K562 (cell line): ENCODE measurements around the gene PI4KA. TPM values are rescaled to one million over a fixed set of nuclear protein-coding genes. Genes with fewer than 3 reads are reported as not detected.
A peak's percentile ranks its signal among the peaks of the same experiment; 100 is the strongest.

Source experiments
- ADNP ChIP-seq: fragments of 200-800 bp; sonication (Bioruptor generic); IDR thresholded peaks from 2 replicates; pipeline ENCODE4 v1.6.1; 2016; ENCODE audit warnings: missing genetic modification characterization, missing compliant biosample characterization
- DLX4 ChIP-seq: fragments of 250-450 bp; sonication (Bioruptor Pico); IDR thresholded peaks from 2 replicates; pipeline ENCODE4 v1.6.1; 2021; ENCODE audit warnings: mild to moderate bottlenecking
- GABPB2 ChIP-seq: fragments of 250-450 bp; sonication (Bioruptor Pico); conservative IDR thresholded peaks from 2 replicates; pipeline ENCODE4 v1.5.1; 2021; ENCODE audit warnings: mild to moderate bottlenecking
- NFATC3 ChIP-seq: fragments of 450-650 bp; IDR thresholded peaks from 2 replicates; pipeline ENCODE4 v1.6.1; 2017; ENCODE audit warnings: mild to moderate bottlenecking
- NRF1 ChIP-seq, 2 experiments: fragments of 450-650 bp; IDR thresholded peaks in 1 of 2; conservative IDR thresholded peaks in 1 of 2; 2 replicates each; pipeline ENCODE4 v1.6.1; 2014; ENCODE audit warnings: mild to moderate bottlenecking in 2 of 2
- SIX5 ChIP-seq, 2 experiments: IDR thresholded peaks; 2 replicates each; pipeline ENCODE4 v1.6.1; 2011; ENCODE audit warnings: low read length in 2 of 2, borderline replicate concordance in 1 of 2, low read depth in 1 of 2, mild to moderate bottlenecking in 1 of 2, moderate library complexity in 1 of 2; ENCODE audit not compliant: insufficient read depth in 1 of 2
- TAF9B ChIP-seq: fragments of 450-650 bp; IDR thresholded peaks from 2 replicates; pipeline ENCODE4 v1.6.1; 2018; ENCODE audit warnings: mild to moderate bottlenecking; ENCODE audit not compliant: partially characterized antibody
- ZNF57 ChIP-seq: fragments of 450-650 bp; formaldehyde crosslinking; IDR thresholded peaks from 2 replicates; pipeline ENCODE4 v1.4.0; 2020; ENCODE audit warnings: mild to moderate bottlenecking, moderate library complexity
- polyA plus RNA-seq, 8 experiments: library from polyadenylated mRNA; depleted of rRNA in 4 of 8; stranded (reverse) in 5 of 8; unstranded in 3 of 8; fragments of >200 nt; fragmentation: Nextera tagmentation in 2 of 8; fragmentation: Illumina TruSeq in 1 of 8; extraction: Ambion mirVana in 2 of 8; extraction: Trizol in 1 of 8; gene quantifications; 2 replicates each; pipeline versions ENCODE4 v1.2.1 to v1.2.3, GENCODE V29; 2011 to 2014; ENCODE audit warnings: inconsistent platforms in 1 of 8, missing spikeins in 1 of 8
- total RNA-seq, 7 experiments: library from RNA; depleted of rRNA in 6 of 7; stranded (reverse); fragments of >200 nt in 6 of 7; fragmentation: Illumina TruSeq in 2 of 7; extraction: Trizol in 2 of 7; gene quantifications; 2 replicates each; pipeline versions ENCODE4 v1.2.1 to v1.2.3, GENCODE V29; 2011 to 2021; ENCODE audit warnings: low replicate concordance in 1 of 7
- TF ChIP-seq, protein P1 (sequence below): fragments of 450-650 bp; IDR thresholded peaks from 2 replicates; pipeline ENCODE4 v1.6.1; 2016; ENCODE audit warnings: mild to moderate bottlenecking, moderate library complexity
- TF ChIP-seq, protein P2 (sequence below): sonication (generic); formaldehyde crosslinking; IDR thresholded peaks from 2 replicates; pipeline ENCODE4 v1.8.1; 2023; ENCODE audit warnings: mild to moderate bottlenecking, missing genetic modification reagents

The PI4KA gene
- total and polyA plus RNA-seq, 9 of the 15 experiments (the other 6 are each of a cell fraction or from before 2014, with no cell fraction given): 7.3 to 187 (median 84.7) TPM

GRCh38 chr22:20782596-20783299, 75.9 kb downstream of the PI4KA start (continued):
- TF ChIP-seq, protein P1, sequence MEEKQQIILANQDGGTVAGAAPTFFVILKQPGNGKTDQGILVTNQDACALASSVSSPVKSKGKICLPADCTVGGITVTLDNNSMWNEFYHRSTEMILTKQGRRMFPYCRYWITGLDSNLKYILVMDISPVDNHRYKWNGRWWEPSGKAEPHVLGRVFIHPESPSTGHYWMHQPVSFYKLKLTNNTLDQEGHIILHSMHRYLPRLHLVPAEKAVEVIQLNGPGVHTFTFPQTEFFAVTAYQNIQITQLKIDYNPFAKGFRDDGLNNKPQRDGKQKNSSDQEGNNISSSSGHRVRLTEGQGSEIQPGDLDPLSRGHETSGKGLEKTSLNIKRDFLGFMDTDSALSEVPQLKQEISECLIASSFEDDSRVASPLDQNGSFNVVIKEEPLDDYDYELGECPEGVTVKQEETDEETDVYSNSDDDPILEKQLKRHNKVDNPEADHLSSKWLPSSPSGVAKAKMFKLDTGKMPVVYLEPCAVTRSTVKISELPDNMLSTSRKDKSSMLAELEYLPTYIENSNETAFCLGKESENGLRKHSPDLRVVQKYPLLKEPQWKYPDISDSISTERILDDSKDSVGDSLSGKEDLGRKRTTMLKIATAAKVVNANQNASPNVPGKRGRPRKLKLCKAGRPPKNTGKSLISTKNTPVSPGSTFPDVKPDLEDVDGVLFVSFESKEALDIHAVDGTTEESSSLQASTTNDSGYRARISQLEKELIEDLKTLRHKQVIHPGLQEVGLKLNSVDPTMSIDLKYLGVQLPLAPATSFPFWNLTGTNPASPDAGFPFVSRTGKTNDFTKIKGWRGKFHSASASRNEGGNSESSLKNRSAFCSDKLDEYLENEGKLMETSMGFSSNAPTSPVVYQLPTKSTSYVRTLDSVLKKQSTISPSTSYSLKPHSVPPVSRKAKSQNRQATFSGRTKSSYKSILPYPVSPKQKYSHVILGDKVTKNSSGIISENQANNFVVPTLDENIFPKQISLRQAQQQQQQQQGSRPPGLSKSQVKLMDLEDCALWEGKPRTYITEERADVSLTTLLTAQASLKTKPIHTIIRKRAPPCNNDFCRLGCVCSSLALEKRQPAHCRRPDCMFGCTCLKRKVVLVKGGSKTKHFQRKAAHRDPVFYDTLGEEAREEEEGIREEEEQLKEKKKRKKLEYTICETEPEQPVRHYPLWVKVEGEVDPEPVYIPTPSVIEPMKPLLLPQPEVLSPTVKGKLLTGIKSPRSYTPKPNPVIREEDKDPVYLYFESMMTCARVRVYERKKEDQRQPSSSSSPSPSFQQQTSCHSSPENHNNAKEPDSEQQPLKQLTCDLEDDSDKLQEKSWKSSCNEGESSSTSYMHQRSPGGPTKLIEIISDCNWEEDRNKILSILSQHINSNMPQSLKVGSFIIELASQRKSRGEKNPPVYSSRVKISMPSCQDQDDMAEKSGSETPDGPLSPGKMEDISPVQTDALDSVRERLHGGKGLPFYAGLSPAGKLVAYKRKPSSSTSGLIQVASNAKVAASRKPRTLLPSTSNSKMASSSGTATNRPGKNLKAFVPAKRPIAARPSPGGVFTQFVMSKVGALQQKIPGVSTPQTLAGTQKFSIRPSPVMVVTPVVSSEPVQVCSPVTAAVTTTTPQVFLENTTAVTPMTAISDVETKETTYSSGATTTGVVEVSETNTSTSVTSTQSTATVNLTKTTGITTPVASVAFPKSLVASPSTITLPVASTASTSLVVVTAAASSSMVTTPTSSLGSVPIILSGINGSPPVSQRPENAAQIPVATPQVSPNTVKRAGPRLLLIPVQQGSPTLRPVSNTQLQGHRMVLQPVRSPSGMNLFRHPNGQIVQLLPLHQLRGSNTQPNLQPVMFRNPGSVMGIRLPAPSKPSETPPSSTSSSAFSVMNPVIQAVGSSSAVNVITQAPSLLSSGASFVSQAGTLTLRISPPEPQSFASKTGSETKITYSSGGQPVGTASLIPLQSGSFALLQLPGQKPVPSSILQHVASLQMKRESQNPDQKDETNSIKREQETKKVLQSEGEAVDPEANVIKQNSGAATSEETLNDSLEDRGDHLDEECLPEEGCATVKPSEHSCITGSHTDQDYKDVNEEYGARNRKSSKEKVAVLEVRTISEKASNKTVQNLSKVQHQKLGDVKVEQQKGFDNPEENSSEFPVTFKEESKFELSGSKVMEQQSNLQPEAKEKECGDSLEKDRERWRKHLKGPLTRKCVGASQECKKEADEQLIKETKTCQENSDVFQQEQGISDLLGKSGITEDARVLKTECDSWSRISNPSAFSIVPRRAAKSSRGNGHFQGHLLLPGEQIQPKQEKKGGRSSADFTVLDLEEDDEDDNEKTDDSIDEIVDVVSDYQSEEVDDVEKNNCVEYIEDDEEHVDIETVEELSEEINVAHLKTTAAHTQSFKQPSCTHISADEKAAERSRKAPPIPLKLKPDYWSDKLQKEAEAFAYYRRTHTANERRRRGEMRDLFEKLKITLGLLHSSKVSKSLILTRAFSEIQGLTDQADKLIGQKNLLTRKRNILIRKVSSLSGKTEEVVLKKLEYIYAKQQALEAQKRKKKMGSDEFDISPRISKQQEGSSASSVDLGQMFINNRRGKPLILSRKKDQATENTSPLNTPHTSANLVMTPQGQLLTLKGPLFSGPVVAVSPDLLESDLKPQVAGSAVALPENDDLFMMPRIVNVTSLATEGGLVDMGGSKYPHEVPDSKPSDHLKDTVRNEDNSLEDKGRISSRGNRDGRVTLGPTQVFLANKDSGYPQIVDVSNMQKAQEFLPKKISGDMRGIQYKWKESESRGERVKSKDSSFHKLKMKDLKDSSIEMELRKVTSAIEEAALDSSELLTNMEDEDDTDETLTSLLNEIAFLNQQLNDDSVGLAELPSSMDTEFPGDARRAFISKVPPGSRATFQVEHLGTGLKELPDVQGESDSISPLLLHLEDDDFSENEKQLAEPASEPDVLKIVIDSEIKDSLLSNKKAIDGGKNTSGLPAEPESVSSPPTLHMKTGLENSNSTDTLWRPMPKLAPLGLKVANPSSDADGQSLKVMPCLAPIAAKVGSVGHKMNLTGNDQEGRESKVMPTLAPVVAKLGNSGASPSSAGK: no peak
- TF ChIP-seq NFATC3 (no peak), SIX5 (IDR thresholded peaks at IDR 0.05; ENCODE audit: borderline replicate concordance in 1 of 2, insufficient read depth in 1 of 2, low read depth in 1 of 2, low read length in 2 of 2) (no peak), ADNP (tag) (no peak), NRF1 (conservative IDR thresholded peaks at IDR 0.05 in 1 of 2, IDR thresholded peaks at IDR 0.05 in 1 of 2) (no peak), GABPB2 (no peak), ZNF57 (no peak), DLX4 (no peak), TAF9B (no peak)
- TF ChIP-seq, protein P2, sequence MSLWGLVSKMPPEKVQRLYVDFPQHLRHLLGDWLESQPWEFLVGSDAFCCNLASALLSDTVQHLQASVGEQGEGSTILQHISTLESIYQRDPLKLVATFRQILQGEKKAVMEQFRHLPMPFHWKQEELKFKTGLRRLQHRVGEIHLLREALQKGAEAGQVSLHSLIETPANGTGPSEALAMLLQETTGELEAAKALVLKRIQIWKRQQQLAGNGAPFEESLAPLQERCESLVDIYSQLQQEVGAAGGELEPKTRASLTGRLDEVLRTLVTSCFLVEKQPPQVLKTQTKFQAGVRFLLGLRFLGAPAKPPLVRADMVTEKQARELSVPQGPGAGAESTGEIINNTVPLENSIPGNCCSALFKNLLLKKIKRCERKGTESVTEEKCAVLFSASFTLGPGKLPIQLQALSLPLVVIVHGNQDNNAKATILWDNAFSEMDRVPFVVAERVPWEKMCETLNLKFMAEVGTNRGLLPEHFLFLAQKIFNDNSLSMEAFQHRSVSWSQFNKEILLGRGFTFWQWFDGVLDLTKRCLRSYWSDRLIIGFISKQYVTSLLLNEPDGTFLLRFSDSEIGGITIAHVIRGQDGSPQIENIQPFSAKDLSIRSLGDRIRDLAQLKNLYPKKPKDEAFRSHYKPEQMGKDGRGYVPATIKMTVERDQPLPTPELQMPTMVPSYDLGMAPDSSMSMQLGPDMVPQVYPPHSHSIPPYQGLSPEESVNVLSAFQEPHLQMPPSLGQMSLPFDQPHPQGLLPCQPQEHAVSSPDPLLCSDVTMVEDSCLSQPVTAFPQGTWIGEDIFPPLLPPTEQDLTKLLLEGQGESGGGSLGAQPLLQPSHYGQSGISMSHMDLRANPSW: 0 out of 2 replicates have a peak, but pooled peaks have one; percentile 6
